GM19438 (cell line): ENCODE measurements around the gene KMT2E.
A peak's percentile ranks its signal among the peaks of the same experiment; 100 is the strongest.
"Not testable (repeated sequence)": the region's sequence is repeated elsewhere in the genome, so short reads cannot be mapped to it uniquely, and the experiment has no call there.

ENCODE experiments used
- ATAC-seq: cut with Tn5 transposase; IDR thresholded peaks from one replicate; pipeline ENCODE4 v1.9.1; 2021; ENCODE audit warnings: low read depth; ENCODE audit not compliant: unreplicated experiment

Gene KMT2E, protein sequence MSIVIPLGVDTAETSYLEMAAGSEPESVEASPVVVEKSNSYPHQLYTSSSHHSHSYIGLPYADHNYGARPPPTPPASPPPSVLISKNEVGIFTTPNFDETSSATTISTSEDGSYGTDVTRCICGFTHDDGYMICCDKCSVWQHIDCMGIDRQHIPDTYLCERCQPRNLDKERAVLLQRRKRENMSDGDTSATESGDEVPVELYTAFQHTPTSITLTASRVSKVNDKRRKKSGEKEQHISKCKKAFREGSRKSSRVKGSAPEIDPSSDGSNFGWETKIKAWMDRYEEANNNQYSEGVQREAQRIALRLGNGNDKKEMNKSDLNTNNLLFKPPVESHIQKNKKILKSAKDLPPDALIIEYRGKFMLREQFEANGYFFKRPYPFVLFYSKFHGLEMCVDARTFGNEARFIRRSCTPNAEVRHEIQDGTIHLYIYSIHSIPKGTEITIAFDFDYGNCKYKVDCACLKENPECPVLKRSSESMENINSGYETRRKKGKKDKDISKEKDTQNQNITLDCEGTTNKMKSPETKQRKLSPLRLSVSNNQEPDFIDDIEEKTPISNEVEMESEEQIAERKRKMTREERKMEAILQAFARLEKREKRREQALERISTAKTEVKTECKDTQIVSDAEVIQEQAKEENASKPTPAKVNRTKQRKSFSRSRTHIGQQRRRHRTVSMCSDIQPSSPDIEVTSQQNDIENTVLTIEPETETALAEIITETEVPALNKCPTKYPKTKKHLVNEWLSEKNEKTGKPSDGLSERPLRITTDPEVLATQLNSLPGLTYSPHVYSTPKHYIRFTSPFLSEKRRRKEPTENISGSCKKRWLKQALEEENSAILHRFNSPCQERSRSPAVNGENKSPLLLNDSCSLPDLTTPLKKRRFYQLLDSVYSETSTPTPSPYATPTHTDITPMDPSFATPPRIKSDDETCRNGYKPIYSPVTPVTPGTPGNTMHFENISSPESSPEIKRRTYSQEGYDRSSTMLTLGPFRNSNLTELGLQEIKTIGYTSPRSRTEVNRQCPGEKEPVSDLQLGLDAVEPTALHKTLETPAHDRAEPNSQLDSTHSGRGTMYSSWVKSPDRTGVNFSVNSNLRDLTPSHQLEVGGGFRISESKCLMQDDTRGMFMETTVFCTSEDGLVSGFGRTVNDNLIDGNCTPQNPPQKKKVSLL (N-terminal part only)

DNA sequence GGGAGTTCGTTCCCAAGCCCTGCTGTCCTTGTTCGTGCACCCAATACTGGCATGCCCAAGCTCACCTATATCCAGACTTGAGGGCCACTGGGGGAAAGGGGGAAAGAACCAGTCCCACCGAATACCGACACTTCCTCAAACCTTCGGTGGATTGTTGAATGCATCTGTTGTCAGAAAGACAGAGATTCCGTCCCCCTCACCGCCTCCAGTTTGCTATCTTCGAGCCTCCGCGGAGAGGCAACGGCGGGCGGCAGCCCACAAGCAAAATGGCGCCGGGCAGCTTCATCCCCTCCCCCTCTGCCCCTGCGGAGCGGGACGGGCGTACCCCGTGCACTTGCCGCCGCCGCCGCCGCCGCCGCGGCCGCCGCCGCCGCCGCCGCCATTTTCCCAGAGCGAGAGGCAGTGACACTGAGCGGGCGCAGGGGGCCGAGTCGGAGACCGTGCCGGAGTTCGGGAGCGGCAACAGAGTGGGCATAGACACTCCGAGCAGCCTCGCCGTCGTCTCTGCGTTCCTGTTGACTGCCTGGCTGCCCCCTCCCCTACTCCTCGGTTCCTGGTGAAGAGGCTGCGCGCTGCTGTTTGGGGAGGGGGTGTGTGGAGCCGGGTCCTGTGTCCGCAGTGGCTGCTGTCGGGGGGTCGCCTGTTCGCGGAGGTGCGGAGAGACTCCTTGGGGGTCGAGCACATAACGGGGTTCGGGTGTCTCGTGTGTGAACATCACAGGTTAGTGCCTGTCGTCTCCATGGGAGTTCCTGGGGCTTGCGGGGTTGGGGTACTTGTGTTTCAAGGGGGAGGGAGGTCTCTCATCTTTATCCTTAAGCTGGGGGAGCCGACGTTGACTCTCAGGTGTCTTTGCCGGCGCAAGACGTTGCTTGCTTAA is at the start of gene KMT2E:
Gene KMT2E, plus strand, starts transcription at position 390 of the 877 bp plus-strand sequence. CDS start 26,748 bp downstream, outside the sequence.
- peak; percentile 22 for ATAC-seq

DNA sequence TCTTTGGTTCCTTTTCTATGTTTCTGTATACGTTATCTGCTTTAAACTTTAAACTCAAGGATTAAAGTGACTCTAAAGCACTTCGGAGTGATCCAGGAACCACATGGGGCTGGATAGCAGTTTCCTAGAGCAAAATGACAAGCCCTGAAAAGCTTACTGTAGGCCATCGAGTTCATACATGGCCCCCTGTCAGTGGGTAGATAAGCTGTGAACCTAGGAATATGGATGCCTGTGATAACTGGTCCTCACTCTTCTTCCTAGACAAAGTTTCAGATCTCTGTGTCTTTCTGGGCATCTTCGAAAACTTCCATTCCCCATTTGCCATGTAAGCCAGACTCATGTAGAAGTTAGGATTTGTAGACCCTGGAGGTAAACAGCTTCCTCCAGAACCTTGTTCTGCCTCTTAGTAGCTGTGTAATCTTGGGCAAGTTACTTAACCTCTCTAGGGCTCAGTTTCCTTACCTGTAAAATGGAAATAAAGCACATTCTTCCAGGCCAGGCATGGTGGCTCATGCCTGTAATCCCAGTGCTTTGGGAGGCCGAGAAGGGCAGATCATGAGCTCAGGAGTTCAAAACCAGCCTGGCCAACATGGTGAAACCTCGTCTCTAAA is 49.3 kb upstream of the KMT2E start:
- ATAC-seq = no peak

DNA sequence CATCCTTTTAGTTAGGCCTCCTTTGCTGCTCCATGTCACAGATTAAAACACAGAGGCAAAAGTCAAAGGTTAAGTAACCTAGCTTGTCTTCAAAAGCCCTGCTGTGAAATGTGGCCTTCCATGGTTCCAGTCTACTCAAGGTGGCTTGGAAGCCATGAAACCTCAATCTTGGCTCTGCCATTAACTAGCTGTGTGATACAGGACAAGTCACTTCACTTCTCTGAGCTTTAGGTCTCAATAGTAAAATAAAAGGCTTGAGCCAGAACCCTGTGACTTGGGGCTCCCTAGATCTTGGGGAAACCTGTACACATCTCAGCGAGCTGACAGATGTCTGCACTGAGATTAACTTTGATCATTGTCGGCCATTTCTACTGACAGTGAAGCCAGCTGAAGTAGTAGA is 48.0 kb upstream of the KMT2E start:
- ATAC-seq = no peak

DNA sequence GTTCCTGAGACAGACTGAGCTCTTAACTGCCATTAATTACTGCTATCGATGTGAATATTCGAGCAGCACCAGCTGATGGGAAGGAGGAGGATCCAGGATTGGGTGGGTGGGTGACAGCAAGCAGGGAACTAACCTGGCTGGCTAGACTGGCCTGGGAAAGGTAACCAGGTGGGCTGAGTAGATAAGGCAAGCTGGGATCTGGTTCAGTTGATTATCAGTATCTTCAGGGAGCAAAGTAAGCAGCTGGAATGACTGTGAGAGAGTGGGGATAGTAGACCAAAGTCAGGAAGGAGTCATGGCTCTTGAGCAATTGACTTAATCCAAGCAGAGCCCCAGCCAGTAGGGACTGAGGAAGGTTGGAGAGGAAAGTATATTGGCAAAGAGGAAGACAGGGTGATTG is 46.9 kb upstream of the KMT2E start:
- ATAC-seq = no peak

DNA sequence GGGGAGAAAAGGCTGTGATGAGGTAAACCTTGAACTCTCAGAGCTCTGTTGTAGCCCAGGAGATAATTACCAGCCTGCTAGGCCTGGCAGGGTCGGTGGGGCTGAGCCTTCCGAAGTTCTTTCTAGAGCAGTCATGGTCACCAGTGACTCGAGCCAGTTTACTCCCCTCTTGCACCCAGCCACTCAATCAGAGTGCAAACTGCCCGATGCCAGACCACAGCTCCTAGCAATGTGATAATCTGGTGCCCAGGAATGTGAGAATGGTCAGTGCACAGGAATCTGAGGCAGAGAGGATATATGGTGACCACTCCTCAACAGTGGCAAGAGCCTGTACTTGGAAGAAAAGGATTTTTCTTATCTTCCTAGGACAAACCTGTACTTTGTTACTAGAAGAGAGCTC is 46.4 kb upstream of the KMT2E start:
- ATAC-seq = no peak

DNA sequence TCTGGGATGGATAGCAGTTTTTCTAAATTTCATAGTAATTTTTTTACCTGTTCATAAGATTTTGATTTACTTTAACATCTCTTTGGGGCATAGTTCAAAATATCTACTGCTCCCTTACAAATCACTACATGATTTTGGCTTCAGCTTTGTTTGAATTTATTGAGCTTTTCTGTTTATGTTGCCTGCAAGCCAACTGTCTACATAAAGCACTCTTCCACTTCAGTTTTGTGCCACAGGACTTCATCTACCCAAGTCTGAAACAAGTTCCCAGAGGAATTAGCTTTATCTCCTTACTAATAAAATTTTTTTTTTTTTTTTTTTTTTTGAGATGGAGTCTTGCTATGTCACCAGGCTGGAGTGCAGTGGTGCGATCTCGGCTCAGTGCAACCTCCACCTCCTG is 45.4 kb upstream of the KMT2E start:
- ATAC-seq = no peak

DNA sequence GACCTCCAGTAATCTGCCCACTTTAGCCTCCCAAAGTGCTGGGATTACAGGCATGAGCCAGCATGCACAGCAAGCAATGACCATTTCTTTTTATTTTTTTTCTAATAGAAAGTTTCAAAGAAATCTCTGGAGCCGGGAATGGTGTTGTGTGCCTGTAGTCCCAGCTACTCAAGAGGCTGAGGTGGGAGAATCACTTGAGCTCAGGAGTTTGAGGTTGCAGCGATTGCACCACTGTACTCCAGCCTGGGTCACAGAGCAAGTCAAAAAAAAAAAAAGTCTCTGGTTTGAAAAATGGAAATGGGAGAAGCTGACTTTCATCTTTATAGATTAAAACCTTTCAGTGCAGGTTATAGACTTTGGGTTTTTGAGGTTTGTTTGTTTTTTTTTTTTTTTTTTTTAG is 44.8 kb upstream of the KMT2E start:
- ATAC-seq = no peak

DNA sequence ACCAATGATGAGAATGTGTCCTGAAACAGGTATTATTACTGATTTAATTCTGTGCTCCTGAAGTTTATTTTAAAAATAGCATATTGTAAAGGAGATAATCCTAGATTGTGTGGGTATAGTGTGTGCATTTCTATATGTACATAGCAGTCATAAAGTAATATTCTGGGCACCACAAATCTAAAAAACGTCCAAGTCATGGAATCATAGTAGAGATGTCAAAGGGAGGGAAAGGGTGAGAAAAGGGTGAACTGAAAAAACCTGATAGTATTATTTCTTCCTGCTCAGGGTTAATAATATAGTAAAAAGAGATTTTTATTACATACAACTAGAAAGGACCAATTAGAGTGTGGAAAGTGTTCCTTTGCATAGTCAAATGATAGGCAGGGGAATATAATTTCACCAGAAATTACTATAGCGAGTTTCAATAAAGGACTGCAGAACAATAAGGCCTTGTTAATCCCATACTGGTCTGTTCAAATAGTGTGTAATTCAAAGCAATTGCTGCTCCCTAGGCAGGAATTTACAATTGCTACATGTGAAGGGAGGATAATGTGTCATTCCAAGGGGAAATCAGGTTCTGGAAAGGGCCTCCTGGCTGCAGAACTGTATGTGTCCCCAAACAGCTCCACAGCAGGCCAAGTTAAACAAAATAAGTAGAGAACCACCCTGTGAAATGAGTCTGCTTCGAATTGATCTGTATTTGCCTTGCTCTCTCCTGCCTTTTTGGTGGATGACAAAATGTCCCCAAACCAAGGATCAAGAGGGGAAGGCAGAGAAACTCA is 42.5 kb upstream of the KMT2E start:
- ATAC-seq = no peak

DNA sequence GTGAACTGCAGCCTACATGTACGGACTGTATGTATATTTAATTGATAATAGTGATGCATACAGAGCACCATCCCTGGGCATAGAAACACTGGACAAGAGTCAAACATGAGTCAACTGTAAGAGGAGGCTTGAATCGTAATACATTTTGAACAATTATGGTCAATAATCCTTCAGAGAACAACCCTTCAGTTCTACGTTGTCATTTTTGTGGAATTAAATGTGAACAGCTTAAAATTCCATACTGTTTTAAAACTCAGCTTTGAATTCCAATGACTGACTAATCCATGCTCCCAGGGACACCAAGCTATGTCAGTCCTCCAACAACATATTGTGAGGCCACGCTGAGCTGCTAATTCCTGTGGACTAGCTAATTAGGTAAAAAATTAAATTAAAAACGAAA is 41.5 kb upstream of the KMT2E start:
- ATAC-seq = no peak

DNA sequence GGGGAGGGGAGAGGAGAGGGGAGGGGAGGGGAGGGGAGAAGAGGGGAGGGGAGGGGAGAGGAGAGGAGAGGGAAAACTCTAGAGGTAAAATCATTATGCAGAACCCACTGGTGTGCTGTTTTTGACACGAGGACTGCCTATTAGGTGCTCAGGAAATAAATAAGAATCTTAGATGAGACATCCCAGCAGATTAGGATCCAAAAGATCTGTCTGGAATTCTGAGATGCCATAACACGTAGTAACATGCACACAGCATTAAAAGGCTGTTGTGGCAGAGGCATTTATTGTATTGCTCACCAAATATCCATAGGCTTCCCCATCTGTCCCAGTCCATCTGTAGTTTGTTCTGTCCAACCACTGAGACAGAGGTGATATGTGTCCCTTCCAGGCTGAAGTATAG is 40.8 kb upstream of the KMT2E start:
- ATAC-seq = no peak

DNA sequence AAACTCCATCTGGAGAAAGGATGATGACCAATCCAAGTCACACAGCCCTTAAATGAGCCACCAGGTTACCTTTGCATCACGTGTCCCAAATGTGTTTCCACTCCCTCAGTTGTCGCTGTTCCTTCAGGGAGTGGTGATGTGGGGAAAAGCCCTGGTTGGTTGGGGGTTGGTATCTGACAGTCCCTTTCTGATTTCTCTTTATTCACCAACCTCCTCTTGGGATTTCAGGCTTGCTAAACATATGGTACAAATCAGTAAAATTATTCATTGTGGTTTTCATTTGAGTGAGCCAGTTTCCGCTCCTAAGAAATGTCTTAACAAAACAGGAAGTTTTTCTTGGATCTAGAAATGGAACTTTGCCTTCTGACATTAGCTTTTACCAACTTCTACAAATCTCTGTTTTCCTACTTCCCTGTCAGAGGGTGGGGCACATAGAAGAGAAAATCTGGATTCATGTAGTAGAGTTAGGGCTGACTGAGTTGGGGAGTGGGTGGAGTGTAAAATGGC is 40.0 kb upstream of the KMT2E start:
- ATAC-seq = no peak

DNA sequence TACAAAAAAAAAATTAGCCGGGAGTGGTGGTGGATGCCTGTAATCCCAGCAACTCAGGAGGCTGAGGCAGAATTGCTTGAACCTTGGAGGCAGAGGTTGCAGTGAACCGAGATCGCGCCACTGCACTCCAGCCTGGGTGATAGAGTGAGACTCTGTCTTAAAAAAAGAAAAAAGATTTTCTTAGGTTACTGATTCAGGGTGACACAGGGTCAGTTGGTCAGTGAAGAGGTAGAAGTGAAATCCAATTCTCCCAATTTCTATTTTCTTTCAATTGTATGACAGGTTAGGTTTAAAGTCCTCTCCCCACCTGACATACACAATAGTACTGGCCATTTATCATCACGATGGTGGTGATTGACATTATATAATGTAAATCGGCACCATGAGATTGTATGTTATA is 38.5 kb upstream of the KMT2E start:
- not testable (repeated sequence) for ATAC-seq

DNA sequence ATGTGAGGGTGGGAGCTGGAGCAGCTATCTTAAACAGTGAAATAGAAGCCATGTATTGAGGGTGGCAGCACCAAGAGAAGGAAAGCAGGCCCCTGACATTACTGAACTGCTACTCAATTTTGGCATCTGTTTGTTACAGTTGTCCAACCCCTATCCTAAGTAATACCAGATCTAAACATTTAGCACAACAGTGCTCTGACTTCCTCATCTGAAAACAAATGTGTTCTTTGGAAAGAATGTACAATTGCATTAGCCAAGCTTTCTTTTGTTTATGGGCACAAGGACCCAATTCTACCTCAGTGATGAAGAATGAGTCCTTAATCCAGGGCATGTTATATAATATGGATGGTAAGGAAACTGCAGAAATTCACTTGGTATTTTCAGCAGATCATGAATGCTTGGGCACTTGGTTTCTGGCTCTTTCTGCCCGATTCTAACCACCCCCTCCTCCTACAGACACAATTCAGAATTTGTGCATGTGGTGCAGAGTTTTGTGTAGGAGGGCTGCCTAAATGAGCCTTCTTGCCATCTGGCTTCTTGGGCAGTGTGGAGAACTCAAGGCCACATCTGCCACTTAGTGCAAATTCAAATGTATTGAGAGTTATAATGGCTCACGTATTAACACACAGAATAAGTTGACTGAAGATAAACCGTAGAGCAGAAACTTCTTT is 36.9 kb upstream of the KMT2E start:
- ATAC-seq = no peak

DNA sequence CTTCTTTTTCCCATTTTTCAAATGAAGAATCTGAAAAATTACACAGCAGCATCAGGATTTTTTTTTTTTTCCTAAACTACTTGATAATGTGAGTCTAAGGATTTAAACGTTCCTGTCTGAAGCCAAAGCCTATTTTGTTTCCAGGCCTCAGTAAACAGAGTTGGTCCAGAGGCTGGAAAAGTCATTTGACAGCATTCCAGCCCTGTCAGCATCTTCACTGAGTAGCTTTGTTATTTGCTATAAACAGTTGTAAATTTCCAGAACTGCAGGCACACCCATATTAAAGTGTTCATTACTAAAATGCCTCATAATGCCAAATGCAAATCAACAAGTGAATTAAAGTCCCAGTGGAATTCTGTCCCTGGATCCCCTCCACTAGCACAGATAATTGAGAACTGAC is 35.5 kb upstream of the KMT2E start:
- ATAC-seq = no peak

DNA sequence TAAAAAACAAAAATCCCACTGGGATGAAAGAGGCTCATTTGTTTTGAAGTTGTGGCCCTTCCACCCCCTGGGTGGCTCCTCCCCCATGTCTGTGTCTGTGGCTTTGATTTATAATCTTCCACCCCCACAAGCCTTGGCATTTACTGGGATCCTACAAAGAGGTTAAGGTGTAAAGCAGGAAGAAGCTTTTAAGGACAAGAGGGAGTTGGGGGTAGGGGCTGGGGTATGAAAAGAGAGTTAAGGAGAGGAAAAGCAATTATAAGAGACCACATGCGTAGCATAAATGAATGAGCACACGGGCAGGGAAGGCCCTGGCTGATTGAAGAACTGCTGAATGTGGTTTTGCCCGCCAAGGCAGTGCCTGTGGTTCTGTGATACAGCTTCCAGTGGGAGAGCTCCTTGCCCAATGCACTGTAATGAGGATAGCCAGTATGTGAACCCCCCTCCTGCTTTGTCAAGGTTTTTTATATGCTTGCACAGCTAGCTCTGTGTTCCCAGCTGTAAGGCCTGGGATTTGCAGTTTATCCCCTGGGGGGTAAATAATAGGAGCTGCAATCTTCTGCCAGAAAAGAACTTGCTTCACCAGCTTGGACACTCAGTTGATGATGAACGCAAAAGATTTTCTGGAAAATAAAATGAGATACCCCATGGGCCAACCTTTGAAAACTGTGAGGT is 34.7 kb upstream of the KMT2E start:
- ATAC-seq = no peak

DNA sequence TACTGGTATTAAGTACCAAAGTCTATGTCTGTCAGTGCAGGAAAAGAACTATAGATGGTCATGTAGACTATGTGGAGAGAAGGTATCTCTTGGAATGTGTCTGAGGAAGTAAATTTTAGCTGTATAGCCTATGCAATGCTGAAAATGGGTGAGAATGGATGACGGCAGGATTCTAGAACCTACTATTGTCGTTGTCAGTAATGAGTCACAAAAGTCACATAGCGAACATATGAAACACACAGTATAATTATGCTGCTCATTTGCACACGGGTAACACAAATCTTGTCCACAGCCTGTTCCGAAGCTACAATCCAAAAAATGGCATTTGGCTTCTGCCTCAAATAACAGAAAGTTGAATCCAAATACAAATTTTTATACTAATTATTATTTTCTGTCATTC is 33.6 kb upstream of the KMT2E start:
- ATAC-seq = no peak

DNA sequence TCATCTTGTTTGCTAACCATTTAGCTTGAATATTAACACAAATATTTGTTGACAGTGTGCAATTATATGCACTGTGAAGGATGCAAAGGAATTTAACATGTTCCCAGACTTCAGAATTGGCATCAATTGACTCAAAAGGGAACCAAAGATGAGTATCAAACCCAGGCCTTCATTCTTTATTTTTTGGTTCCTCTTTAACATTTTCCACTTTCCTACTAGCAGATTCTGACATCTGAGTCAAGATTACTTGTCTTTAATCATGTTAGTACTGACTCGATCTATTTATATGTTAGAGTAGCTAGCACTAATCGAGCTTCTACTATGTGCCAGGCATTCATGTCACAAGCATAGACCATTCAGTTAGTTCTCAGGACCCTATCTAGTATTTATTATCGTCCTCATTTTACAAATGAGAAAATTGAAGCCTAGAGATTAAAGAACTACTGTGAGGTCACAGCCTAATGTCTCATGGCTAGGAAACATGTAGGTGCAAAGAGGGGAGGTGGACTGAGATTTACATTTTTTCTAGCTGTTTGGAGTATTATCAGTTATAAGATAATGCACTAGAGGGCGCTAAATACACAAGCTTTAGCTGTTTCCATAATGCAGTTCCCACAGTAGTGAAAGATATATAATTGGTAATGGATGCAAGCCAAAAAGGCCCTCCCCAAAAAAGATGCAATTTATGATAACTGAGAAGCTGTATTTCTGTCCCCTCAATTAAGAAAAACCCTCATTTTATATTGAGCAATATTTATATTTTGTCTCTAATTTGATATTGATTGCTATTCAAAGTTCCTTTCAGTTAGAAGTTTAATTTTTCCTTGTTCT is 32.9 kb upstream of the KMT2E start:
- no peak for ATAC-seq
